NB4 (cell line): ENCODE measurements around the gene ZNF688.

Experiments
- DNase-seq: peaks from one replicate; pipeline ENCODE4 v3.0.0; 2010; ENCODE audit warnings: low read depth
- H3K4me3 ChIP-seq: one replicate; pipeline ENCODE4 v1.5.1; 2011; ENCODE audit warnings: mild to moderate bottlenecking, low read depth, low read length, moderate library complexity
- CTCF ChIP-seq: IDR thresholded peaks from one replicate; pipeline ENCODE4 v1.5.1; 2012; ENCODE audit warnings: low read depth, low read length
- MAX ChIP-seq: IDR thresholded peaks from 2 replicates; pipeline ENCODE4 v1.6.1; 2011; ENCODE audit warnings: low read depth, low read length
- MYC ChIP-seq: IDR thresholded peaks from 2 replicates; pipeline ENCODE4 v1.6.1; 2011; ENCODE audit warnings: low read depth, low read length
- POLR2A ChIP-seq: IDR thresholded peaks from 2 replicates; pipeline ENCODE4 v1.6.1; 2011; ENCODE audit warnings: mild to moderate bottlenecking; ENCODE audit not compliant: insufficient read length; ENCODE audit errors: extremely low read depth

The ZNF688 gene

GRCh38 chr16:30566531-30566930, 5.0 kb downstream of the ZNF688 start:
- no peak overlapping the region for H3K4me3 ChIP-seq
- TF ChIP-seq POLR2A, result no peak
- TF ChIP-seq CTCF, result no peak
- TF ChIP-seq MAX, result no peak
- no peak for TF ChIP-seq MYC
- no peak for DNase-seq

- TF ChIP-seq POLR2A (no peak), CTCF (no peak), MYC (no peak), MAX (no peak)
- no peak for DNase-seq
- no peak overlapping the region for H3K4me3 ChIP-seq
Measured at GRCh38 chr16:30565984-30566383, 5.5 kb downstream of the ZNF688 start.

GRCh38 chr16:30565526-30565925, 6.0 kb downstream of the ZNF688 start:
- no peak for DNase-seq
- TF ChIP-seq MAX (no peak), MYC (no peak), CTCF (no peak), POLR2A (no peak)
- H3K4me3 ChIP-seq, result no peak overlapping the region

- no peak for TF ChIP-seq CTCF
- no peak for TF ChIP-seq MAX
- TF ChIP-seq POLR2A, result no peak
- no peak for TF ChIP-seq MYC
- no peak overlapping the region for H3K4me3 ChIP-seq
- DNase-seq, result no peak
Measured at GRCh38 chr16:30562021-30562420, 9.5 kb downstream of the ZNF688 start.

GRCh38 chr16:30561089-30561816, 10.3 kb downstream of the ZNF688 start:
- DNase-seq, result no peak
- H3K4me3 ChIP-seq, result no peak overlapping the region
- TF ChIP-seq POLR2A (no peak), MYC (no peak), MAX (no peak), CTCF (no peak)
